T-helper 17 cell (primary cell): ENCODE data around the gene COX10. TPM values are rescaled to one million over a fixed set of nuclear protein-coding genes. Genes with fewer than 3 reads are reported as not detected.

Experiments
- total RNA-seq, 4 donors: library from RNA in 2 of 4; stranded (reverse) in 2 of 4; gene quantifications; one replicate each; pipeline ENCODE4 v1.2.3 and lab custom pipeline; 2022 to 2026

COX10 gene
- total RNA-seq, 2 donors from 2014 or later: 16.9 to 19.6 TPM

Other genes starting within 250 kb of the COX10 start
- gene CDRT15, start 167.4 kb downstream of the COX10 start, total RNA-seq: not detected
- gene HS3ST3B1, start 231.6 kb downstream of the COX10 start, total RNA-seq: 10 to 100 TPM; 13.5 to 15.4 TPM